NCI-H2171 treated with DMSO at 0.1 percent for 48 hours (cell line): ENCODE results near the gene CRHR1.
"Not testable (repeated sequence)": the region's sequence is repeated elsewhere in the genome, so short reads cannot be mapped to it uniquely, and the experiment has no call there.

Experiments
- DNase-seq: peaks from one replicate; lab custom pipeline; 2025; lab: John Stamatoyannopoulos, UW

CRHR1 gene

DNA sequence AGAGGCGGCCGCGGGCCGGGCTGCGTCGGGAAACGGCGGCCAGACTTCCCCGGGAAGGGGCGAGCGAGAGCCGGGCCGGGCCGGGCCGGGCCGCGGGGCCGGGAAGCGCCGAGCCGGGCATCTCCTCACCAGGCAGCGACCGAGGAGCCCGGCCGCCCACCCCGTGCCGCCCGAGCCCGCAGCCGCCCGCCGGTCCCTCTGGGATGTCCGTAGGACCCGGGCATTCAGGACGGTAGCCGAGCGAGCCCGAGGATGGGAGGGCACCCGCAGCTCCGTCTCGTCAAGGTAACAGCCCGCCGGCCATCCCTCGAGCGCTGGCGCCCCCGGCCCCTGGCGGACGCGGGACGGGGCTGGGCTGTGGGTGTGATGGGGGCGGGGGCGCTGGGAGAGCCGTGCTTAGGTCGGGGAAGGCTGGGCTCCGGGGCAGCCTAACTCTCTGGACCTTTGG, at the start of gene CRHR1:
TSS of gene CRHR1 (plus strand) at position 28 of the 448 bp plus-strand sequence. CDS start at position 253, 225 bp downstream.
- no peak for DNase-seq

DNA sequence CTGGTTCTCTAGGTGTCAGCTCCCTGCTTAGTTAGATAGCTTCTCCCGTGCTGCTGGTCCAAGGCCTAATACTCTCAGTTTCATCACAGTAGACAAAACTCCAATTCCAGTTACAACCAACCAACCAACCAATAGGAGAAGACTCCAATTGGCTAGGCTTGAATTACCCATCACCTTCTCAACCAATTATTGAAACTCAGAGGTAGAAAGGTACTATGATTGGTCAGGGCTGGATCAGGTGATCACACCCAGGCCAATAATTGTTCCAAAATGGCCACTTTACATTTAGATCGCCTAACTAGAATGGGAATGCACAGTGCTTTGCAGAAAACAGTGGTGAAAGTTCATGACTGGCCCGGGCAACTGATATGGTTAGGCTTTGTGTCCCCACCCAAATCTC, 49.5 kb upstream of the CRHR1 start:
- no peak for DNase-seq

GRCh38 chr17:45735488-45735887, 48.6 kb upstream of the CRHR1 start:
- no peak for DNase-seq

DNA sequence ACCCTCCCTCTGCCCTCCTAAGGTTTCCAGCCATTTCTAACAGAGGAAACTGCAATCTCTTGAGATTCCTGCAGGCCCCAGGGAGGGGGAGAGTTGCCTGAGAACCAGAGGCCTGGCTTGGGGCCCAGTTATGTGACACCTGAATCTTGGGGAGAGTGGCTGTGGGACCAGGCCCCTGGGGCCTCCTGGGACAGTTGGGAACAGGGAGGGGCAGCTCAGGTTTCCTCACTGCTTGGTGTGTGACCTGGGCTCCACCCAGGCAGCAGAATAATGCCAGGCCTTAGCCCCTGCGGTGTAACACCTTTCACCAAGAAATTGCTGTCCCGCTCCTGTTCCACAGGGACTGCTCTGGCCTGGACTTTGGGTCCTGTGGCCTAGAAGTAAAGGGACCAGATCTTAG, 44.3 kb upstream of the CRHR1 start:
- DNase-seq, result peak; percentile 94

- peak; percentile 97 for DNase-seq
Measured at GRCh38 chr17:45740553-45741330, 43.4 kb upstream of the CRHR1 start.

GRCh38 chr17:45742251-45742650, 41.9 kb upstream of the CRHR1 start:
- DNase-seq, result no peak

GRCh38 chr17:45743626-45744326, 40.3 kb upstream of the CRHR1 start:
- no peak for DNase-seq

DNA sequence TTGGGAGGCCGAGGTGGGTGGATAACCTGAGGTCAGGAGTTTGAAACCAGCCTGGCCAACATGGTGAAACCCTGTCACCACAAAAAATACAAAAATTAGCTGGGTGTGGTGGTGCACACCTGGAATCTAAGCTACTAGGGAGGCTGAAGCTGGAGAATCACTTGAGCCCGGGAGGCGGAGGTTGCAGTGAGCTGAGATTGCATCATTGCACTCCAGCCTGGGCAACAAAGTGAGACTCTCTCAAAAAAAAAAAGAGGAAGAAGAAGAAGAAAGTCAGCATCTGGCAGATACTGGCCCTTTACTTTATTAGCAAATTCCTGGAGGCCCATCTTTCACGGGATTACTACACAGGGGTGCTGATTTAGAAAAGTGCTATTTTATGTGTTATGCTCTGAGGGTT, 39.3 kb upstream of the CRHR1 start:
- DNase-seq, result not testable (repeated sequence)

GRCh38 chr17:45745601-45746494, 38.3 kb upstream of the CRHR1 start:
- no peak for DNase-seq

GRCh38 chr17:45747911-45748310, 36.2 kb upstream of the CRHR1 start:
- peak; percentile 91 for DNase-seq

GRCh38 chr17:45748731-45749310, 35.3 kb upstream of the CRHR1 start:
- DNase-seq, result peak; percentile 52

DNA sequence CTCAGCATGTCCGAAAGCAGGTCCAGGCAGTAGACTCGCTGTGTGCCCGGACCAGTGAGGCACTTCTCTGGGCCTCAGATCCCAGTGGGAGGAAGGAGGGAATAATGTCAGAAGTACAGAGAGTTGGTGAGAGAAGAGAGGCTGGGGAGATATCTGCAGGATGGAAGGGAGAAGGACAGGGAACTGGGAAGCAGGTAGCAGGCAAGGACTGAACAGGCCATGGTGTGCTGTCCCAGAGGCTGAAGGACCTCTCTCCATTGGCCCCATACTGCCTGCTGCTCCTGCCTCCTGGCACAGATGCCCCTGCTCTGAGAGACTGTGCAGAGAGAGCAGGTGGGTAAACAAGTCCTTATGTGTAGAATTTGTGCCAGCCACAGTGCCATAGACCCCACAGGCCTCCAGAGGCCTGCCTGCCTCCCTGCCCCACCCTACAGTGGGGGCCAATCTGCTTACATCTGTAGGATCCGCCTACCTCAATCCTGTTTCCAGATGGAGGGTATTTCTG, 34.2 kb upstream of the CRHR1 start:
- DNase-seq, result peak; percentile 89

DNA sequence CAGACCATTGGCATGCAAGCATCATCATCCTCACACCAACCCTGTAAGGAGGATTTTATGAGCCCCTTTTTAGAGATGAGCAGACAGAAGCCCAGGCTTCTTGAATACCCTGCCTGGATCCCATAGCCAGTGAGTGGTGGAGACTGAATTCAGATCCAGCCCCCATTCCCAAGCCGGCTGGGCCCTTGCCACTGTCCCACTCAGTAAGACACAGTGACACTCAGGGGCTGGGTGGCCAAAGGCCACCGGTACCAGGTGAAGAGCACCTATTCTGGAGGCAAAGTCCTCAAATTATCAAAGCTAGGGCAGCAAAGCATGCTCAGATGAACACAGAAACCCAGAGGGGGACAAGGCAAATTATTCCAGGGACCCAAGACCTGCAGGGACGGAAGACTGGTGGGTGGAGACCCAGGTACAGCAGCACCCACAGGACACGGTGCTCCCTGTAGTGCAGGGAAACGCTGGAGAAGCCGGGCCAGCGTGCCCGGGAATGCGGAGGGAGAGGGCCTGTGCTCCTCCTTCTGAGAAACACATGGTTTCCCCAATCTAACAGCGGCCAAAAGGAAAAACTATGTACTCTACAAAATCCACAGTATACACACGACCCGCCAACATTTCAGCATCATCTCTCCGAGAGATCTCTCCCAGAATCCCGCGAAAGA, 33.2 kb upstream of the CRHR1 start:
- DNase-seq, result no peak

DNA sequence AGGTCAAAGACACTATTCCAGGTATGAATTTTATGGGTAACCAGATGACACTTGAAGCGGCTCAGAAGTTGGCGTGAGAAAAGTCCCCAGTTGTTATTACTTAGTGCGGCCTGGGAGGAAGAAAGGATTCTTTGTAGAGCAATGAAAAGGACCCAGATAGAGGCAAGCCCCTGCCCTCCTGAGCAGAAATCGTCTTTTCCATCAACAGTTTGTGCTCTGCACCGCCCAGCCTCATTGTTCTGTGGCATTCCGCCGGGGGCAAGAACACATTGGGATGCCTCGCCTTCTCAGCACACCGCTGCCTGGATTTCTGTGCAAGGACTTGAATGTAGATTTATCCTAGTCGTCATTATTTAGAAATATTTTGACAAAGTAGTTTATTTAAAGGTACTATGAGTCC, 32.7 kb upstream of the CRHR1 start:
- no peak for DNase-seq

DNA sequence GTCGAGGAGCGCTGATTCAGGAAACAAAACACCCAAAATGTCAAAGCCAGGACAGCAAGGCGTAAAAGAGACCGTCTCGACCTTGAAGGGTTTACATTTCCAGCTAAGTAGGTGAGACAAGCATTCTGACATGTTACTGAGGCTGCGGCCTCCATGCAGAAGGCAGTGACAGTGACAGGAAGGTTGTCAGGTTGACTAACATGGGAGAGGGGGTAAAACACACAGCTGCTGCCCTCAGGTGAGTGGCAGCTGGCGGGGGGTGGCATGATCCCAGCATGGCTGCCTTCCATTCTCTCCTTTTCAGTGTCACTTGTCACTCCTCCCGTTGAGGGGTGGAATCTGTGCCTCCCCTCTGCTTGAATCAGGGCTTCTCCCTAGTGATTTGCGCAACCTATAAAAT, 31.9 kb upstream of the CRHR1 start:
- peak; percentile 42 for DNase-seq

GRCh38 chr17:45753645-45754225, 30.4 kb upstream of the CRHR1 start:
- no peak for DNase-seq

DNA sequence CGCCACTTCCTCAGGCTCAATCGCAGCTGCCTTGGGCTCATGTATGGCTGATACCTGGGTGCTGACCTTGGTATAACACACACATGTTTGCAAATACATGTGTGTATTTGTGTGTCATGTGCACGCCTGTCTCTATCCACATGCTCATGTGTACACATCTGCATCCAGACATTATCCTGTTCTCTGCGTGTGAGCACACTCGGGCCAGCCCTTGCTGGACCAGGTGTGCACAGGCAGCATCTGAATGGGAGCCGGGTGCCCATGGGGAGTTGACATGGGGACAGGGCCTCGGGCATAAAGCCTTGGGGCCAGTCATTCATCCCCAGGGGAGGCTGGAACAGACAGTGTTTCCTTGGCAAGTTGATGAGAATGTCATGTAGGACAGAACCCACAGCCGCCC, 29.1 kb upstream of the CRHR1 start:
- DNase-seq, result no peak

GRCh38 chr17:45756266-45756991, 27.7 kb upstream of the CRHR1 start:
- DNase-seq, result no peak

DNA sequence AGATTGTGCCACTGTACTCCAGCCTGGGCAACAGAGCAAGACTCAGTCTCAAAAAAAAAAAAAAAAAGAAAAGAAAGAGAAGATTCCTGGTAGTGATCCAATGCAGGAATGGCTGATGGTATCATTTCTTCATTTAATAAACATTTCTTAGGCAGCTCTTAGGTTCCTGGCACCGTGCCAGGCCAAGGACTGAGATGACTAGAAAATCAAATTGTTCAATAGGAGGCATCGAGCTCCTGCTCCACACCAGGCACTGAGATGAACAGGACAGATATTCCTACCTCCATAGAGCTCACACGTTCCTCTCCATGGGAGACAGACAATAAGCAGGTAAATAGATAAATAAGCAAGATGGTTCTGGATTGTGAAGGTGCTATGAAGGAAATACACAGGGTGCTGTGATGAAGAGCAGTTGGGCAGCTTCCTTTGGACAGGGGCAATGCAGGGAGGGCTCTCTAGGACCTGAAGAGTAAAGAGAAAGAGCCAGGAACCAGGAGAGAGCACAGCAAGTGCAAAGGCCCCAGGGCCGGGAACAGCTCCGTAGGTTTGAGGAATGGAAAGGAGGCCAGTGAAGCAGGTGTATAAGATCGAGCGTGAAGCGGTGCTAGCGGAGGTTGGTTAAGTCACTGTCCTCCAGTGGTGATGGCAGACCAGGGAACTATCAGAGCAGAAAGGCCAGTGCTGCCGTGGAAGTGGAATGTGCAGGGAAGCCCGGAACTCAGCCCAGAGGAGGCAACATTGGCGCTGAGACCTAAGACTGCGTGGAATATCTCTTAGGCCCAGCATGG, 26.5 kb upstream of the CRHR1 start:
- DNase-seq, result no peak
